ENCODE measurements around the gene DHX58.

The DHX58 gene

DNA sequence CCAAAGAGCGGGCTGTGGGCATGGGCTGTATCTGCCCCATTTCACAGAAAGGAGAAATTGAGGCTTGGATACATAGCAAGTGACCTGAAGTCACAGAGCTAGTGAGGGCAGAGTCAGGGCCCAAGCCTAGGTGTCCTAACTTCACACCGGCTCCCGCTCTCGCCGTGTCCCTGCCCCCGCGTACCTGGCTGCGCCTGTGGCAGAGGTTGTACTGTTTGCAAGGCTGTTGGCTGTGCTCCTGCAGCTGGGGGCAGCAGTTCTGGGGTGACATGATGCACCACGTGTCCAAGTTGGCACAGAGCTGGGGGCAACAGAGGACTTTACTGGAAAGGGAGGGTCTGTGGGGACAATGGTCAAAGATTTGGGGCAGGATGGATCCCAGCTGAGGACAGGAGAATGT is 3.4 kb downstream of the DHX58 start:
- DNase-seq = no peak

DNA sequence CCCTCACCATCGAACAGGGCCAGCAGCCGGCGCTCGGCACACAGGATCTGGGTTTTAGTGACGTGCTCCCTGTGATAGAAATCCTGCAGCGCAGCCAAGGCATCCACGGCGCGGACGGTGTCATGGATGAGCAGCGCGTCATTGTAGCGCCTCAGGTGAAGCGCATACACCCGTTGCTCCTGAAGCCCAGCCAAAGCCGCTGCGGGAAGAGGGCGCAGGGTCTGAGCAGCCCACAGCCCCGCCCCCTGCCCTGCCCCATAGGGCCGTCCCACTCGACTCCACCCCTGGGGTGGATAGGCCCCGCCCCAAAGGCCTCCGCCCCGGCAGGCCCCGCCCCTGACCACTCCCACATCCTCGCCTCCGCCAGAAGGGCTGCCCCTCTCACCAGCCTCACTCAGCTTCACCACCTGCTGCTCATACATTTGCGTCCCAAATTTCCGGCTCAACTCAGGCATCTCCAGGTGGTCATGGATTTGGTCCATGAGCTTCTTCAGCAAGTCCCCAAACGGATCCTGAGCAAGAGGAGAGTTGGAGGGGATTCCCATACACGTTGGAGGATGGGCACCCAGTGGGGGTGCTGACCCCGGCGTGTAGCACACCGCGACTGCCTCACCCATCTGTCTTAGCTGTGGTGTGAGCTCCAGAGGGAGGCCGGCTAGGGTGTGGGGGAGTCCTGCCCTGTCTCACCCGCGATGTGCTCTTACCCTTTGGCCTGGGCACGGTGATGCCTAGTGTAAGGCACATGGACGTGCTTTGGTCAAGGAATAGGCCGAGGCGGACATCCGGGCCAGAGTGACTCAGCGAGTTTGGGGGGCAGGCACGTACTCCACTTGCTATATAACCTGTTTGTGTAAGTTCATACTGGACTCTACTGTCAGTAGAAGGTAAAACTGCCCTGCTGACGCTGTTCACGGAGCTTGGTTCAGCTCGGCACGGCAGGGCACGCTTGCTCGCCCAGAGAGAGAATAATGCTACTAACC is 4.6 kb downstream of the DHX58 start:
- DNase-seq = peak; percentile 95

DNA sequence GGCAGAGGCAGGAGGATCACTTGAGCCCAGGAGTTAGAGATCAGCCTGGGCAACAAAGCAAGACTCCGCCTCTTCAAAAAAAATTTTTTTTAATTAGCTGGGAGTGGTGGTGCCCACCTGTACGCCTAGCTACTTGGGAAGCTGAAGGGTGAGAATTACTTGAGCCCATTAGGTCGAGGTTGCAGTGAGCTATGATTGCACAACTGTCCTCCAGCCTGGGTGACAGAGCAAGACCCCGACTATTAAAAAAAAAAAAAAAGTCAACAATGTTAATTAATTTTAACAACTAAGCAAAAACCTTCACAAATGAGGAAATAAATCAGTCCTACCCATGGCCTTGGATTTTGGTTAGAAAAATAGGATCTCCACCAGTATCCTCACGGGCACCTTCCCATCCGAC is 5.4 kb downstream of the DHX58 start:
- DNase-seq = no peak

DNA sequence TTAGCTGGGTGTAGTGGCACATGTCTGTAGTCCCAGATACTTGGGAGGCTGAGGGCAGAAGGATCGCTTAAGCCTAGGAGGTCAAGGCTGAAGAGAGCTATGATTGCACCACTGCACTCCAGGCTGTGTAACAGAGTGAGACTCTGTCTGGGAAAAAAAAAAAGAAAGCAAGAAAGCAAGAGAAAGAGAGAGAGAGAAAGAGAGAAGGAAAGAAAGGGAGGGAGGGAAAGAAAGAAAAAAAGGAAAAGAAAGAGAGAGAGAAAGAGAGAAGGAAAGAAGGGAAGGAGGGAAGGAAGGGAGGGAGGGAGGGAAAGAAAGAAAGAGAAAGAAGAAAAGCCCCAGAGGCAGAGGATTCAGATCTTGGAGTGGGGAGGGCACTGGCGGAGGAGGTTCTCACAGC is 6.5 kb downstream of the DHX58 start:
- DNase-seq = no peak

DNA sequence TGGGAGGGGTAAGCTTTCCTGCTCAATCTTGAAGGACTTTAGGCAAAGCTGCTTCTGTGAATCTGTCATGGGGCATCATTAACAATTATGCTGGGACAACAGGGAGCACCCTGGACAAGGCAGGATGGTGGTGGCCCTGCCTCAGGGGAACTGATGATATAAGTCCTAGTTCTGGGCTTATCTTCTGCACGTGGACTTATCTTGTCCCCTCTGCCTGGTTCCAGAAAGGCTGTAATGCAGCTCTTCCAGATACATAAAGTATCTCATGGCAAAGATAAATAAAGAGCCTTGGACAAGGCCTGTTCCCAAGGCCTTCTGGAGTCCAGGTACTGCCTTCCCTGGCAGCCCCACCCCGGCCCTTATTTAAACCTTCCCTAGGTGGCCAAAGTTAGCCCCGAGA is 8.2 kb downstream of the DHX58 start:
- DNase-seq = no peak

DNA sequence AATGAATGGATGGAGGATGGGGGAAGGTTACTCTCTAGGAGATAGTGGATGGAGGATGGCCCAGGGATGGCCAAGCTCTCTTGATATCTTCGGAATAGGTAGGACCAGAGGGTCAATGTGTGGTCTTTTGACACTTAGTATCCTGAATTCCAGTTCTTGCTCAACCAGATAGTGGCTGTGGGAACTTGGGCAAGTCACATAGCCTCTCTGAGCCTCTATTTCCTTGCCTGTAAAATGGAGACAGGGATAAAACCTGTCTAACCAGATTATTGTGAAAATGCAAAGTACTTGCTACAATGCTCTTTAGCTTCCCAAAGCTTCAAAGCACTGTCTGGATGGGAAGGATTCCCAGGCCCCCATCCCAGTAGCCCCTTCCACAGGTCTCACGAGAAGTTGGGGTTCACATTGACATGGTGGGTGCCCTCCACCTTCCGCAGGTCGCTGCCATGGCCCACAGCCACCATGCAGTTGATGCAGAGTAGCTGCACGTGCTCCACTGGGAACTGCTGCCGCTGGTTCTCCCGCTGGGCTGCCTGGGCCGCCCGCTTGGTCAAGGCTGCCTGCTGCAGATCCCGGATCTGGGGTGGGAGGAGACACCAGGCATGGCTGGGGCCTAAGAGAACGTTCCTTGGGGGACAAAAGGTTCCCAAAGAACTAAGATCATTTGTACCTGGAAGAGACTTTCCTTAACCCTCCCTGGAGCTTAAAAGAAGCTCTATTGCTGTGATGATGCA is 9.1 kb downstream of the DHX58 start:
- DNase-seq = no peak

DNA sequence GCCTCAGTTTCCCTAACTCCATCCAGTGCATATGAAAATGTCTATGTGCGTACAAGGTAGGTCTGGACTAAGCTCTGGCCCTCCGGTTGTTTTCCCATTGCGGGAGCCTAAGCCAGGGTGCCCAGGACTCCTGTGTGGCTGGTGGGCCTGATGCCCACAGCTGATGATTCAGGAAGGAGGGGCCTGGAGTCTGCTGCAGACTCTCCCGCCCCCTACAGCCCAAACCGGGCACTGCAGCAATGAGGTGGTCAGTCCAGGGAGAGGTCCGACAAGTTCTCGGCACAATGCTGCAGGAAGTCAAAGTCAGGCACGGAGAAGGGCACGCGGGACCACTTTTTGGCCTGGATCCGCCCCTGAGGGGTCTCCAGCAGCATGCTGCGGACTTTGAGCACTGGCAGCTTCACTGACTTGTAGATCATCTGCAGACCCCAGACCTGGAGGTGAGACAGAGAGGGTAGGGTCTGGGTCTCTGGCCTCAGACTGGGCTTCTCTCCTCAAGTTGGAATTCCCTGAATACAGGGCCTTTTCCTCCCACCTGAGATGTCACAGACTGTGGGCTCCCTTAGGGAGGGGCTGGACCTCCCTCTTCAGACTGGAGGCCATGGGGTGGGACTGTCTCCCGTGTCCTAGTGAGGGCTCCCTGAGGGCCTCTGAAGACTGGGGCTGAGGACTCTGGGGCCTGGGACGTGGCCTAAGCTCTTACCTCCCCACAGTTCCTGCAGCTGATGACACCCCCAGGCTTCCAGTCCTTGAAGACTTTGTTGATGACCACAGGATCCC is 10.8 kb downstream of the DHX58 start:
- peak; percentile 83 for DNase-seq

DNA sequence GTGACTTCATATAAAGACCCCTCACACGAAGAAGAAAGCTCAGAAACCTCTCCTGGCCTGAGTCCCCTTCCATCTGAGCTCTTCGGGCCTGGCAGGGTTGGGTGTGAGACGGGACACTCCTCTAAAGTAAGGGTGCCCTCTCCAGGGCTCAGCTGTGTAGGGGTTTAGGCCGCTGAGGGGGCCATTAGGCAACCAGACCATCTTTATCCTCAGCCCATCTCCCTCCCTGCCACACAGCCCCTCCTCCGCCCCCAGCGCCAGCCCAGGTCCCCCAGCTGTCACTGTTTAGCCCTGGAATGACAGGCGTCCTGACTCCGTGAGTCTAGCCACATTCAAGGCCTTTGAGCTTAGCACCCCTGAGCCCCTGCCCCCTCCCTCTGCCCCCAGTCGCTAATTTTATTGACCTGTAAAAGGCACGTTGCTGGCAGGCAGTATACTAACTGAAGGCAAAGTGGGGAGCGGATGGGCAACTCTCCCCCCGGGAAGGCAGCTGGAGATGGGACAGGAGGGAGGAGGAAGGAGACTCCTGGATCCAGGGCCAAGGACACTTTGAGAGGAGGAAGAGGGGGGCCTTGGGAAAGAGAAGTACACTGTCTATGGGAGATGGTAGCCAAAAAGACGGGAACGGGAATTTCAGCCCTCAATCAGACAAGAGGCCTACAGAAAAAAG is 13.6 kb downstream of the DHX58 start:
- no peak for DNase-seq

DNA sequence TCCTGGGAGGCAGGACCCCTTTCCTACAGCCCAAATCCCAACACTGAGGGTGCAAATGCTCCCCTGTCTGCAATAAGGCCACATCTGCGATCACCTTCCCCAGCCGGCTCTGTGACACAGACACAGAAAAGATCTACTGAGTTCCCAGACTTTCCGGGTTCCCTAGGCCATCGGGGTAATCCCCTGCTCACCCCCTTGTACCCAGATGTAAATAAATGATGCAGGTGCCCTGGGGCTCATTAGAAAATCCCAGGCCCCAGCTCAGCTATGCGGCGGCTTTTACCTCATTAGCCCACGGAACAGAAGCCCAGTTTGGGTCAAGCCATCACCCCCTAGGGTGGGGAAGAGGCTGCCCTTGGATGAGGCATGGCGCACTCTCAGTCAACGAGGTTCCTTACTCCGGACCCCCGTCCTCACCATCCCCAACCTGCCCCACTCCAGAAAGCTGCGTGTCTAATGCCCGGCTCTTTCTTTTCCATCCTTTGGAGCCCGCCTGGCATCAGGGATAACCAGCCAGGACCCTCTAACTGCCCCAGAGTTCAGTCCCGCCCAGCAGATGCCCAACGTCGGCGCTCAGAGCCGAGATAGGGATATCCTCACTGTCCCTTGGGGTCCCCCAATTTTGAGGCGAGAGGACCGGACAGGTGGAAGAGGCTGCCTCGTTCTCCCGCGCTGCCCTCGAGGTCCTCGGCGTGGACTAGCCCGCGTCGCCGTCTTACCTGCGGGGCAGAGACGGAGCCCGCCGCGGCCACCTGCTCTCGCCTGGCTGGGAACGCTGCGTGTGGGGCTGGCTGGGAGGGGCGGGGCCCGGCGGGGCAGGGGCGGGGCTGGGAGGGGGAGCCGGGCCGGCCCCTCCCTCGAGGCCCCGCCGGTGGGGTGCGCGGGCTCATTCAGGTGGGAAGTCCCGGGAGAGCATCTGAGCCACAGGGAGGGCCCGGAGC is 14.6 kb downstream of the DHX58 start, which contains the start of gene ZNF385C:
TSS of gene ZNF385C (minus strand) at position 783 of the 941 bp plus-strand sequence. CDS start 35,417 bp downstream, outside the sequence.
- DNase-seq = peak; percentile 19

DNA sequence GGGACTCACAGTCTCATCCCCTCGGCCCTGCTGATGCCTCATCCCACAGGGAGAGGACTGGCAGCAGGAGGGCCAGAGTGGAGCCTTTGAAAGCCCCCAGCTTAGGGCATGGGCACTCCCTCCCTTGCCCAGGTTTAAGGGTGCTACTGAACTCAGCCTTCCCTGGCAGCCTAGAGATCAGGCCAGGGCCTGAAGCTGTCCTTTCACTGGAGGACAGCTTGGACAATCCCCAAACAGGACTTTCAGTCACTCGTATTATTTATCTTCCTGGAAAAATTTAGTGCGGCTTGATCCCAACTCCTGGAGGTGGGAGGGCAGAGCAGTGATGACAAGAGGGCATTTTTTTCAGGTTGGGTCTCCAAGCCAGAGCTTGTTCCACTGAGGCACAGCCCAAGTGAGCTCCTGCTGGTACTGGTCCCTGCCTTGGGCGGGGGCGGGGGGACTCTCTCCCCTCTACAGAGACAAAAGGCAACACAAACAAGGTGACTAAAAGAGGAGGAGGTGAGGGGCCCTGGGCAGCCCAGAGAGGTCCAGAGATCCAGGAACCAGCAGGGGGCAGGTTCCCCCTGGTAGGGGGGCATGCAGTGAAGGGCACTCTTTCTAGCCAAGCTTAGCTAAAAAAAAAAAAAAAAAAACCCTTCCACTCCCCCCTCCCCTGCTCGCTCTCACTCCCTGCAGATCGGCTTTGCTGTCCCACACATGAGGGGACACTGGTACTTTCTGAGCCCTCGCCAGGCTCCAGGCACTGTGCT is 16.0 kb downstream of the DHX58 start:
- DNase-seq = no peak

DNA sequence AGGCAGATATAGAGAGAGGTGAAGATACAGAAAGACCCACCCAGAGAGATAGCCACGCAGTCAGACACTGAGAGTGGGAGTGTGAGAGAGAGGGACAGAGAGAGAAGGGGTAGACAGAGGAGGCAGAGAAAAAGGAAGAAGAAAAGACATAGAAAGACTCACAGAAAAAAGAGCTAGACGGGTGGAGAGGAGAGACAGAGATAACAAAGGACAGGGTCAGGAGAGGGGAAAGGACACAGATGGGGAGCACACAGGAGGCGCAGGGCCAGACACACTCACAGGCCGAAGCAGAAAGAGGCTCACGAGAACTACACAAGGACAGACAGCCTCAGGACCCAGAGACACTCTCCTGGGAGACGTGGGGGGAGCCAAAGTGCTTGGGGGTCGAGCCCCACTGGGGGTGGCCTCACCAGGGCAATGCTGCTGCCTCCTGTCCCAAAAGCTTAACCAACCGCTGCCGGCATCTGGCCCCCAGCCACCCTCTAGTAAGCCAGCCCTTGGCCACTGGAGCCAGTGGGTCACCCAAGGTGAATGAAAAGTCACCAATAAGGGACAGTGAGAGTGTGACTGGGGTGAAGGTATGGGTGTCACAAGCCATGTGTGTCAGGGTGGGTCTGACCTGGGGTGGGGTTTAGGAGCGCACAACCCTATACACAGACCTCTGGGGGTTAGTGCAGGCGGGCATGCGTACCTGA is 18.0 kb downstream of the DHX58 start:
- no peak for DNase-seq

DNA sequence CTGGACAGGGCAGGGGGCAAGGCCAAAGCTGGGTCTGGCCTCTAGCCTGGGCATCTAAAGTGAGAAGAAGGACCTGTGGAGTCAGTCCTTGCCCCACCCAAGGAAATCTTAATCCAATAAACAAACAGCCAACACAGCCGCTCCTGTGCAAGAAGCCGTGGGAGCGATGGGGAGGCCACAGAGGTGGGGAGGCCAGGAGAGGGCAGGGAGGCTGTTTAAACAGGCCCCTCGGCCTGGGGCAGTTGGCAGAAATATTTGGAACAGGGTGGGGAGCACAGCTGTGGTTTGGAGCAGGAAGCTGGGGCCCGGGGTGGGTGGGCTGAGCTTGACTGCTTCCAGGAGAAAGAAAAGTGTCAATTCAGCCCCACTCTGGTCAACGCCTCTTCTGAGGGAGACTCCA is 19.6 kb downstream of the DHX58 start:
- no peak for DNase-seq

DNA sequence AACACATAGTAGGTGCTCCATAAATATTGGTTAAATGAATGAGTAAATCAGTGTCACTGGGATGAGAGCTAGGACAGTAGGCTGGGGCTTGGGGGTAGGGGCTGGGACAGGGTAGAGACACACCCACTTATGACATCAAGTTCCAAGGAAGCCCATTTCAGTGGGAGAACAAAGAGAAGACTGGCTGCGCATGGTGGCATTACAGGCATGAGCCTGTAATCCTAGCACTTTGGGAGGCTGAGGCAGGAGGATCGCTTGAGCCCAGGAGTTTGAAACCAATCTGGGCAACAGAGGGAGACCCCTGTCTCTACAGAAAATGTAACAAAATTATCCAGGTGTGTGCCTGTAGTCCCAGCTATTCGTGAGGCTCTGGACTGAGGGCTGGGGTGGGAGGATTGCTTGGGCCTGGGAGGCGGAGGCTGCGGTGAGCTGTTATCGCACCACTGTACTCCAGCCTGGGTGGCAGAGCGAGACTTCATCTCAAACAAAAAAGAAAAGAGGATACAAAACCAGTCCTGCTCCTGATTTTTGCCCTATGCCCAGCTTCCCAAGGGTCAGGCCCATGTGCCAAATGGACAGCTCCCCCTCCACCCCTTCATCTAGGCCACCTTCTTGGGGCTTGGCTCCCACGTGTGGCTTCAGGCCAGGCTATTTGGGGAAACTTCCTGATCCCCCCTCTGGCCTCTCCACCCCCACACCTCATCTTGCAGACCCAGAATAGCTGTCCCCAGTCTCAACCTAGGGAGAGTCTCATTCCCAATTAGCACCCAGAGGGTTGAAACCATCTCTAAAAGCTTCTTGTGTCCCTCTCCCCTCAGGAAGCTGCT is 21.3 kb downstream of the DHX58 start:
- DNase-seq = no peak

DNA sequence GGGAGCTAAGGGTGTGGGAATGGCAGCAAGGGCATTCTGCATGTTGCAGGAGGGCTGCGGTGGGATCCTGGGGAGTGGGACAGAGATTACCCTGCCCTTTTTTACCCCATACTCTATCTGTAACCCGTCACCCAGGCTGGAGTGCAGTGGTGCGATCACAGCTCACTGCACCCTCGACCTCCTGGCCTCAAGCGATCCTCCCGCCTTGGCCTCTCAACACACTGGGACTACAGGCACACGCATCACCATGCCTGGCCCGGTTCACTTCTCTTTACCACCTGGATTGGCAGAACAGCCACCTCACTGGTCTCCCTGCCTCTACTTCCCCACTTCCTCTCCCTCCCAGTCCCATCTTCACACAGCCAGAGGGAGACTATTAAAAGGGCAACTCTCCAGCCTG is 23.8 kb downstream of the DHX58 start:
- DNase-seq = no peak

DNA sequence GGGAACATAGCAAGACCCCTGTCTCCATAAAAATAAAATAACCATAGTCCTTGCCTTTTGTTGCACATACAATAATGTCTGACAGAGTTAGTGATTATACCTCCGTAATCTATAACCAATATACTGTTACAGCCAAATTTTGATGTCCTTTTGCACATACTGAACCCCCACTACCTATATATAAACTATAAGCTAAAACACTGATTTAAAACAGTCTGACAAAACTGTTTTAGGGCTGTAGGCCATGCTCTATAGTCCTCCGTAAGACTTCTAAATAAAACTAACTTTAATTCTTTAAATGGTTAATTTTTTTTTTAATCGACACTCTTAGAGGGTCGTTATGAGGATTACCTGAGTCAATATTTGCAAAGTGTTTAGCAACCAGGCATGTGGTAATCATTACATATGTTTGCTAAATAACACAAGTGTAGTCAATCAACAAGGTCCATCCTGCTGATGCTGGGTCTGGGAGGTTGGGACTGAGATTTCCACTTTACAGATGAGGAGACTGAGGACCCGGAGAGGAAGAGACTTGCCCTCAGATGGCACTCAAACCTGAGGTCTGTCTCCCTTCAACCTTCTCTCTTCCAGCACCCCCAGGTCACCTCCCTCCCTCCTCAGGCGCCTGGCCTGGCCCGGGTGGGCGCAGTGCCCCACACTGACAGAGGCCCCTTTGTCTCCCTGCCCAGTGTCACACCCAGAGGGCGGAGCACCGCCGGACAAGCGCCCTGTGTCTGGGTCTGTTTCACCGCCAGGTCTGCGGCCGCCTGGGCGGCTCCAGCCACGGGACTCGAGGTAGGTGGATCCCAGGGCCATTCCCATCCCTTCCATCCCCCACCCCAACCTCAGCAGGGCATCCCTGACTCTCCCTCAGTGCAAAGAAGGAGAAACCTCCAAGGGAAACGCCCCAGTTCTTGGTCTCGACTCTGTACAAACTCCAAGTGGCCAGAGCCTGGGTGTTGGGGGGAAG is 24.5 kb downstream of the DHX58 start:
- no peak for DNase-seq

DNA sequence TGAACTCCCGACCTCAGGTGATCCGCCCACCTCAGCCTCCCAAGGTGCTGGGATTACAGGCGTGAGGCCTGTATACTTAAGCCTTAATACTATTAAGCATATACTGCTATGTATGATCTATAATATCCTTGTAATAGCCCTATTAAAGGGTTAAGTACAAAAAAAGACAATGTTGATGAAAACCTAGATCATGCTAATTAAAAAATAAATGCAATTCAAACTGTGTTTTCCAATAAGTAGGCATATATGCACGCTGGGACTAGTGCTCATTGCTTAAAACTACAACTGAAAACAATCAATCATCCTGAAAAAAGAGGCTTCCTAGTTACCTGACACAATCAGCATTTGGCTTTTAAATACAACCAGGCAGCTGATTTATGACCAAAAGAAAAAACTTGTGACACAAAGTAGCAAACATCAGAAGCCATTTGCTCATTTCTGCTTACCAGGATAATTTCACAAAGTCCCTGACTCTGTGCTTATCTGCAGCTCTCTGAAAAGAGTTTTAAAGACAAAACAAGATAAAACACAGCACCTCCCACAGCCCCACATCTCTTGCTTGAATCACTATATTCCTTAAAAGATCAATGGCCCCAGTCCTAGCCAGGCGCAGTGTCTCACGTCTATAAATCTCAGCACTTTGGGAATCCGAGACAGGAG is 25.3 kb downstream of the DHX58 start:
- no peak for DNase-seq

DNA sequence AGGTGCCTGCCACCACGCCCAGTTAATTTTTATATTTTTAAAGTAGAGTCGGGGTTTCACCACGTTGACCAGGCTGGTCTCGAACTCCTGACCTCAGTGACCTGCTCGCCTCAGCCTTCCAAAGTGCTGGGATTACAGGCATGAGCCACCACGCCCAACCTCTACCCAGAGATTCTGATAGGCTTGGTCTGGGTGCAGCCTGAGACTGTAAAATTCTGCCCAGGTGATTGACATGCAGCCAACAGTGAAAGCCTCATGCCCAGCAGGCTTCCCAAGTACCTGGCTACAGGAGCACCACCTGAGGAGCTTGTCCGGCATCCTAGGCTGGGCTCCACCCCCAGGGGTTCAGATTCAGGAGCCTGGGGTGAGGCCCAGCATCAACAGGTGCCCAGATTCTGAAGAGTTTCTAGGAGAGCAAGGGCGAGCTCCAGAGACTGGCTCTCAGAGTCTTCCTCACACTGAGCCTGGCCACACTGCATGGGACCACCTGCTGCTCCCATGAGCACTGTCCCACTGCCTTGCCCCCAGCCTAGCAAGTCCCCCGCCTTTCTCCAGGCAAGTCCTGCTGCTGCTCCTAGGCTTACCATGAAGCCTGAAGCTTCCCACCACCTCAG is 30.9 kb downstream of the DHX58 start:
- no peak for DNase-seq

Measured in activated CD4-positive, alpha-beta T cell treated with anti-CD3 and anti-CD28 coated beads, Interleukin-2, Interleukin-6, amounts not matched to agents 100 ng/mL and 50 ng/mL, durations not matched to agents 16 hours and 8 hours (primary cell).